HepG2 (cell line): ENCODE measurements around the gene ZNF846. TPM values are rescaled to one million over a fixed set of nuclear protein-coding genes. Genes with fewer than 3 reads are reported as not detected.
A peak's percentile ranks its signal among the peaks of the same experiment; 100 is the strongest.

ENCODE experiments used
- CREB1 ChIP-seq, 2 experiments: fragments of 450-650 bp in 1 of 2; IDR thresholded peaks; 2 replicates each; pipeline ENCODE4 v1.6.1; 2016 to 2017; ENCODE audit warnings: control low read depth in 1 of 2, mild to moderate bottlenecking in 1 of 2, missing compliant biosample characterization in 1 of 2, missing genetic modification characterization in 1 of 2
- FOXA1 ChIP-seq, 2 experiments: fragments of 450-650 bp in 1 of 2; sonication (generic) in 1 of 2; formaldehyde crosslinking in 1 of 2; IDR thresholded peaks; 2 replicates each; pipeline versions ENCODE4 v1.4.0 to v1.6.1; 2016 to 2020; ENCODE audit warnings: missing genetic modification reagents in 1 of 2
- FOXA3 ChIP-seq: IDR thresholded peaks from 2 replicates; pipeline ENCODE4 v1.6.1; 2016; ENCODE audit warnings: missing genetic modification reagents, missing compliant biosample characterization
- IKZF1 ChIP-seq: fragments of 450-650 bp; IDR thresholded peaks from 2 replicates; pipeline ENCODE4 v1.7.1; 2016
- KMT2A ChIP-seq: sonication (generic); formaldehyde crosslinking; IDR thresholded peaks from 2 replicates; pipeline ENCODE4 v1.4.0; 2020; ENCODE audit warnings: missing genetic modification reagents
- NFRKB ChIP-seq: fragments of 450-650 bp; IDR thresholded peaks from 2 replicates; pipeline ENCODE4 v1.6.1; 2017
- THAP11 ChIP-seq: IDR thresholded peaks from 2 replicates; pipeline ENCODE4 v1.6.1; 2016; ENCODE audit warnings: missing biosample characterization, missing genetic modification reagents
- ZNF329 ChIP-seq: sonication (generic); formaldehyde crosslinking; IDR thresholded peaks from 2 replicates; pipeline ENCODE4 v1.9.0; 2021; ENCODE audit warnings: low read depth, mild to moderate bottlenecking, missing genetic modification reagents
- ZNF672 ChIP-seq: sonication (generic); formaldehyde crosslinking; IDR thresholded peaks from 2 replicates; pipeline ENCODE4 v1.8.1; 2022; ENCODE audit warnings: missing genetic modification reagents
- ZNF747 ChIP-seq: sonication (generic); formaldehyde crosslinking; IDR thresholded peaks from 2 replicates; pipeline ENCODE4 v1.8.1; 2023; ENCODE audit warnings: missing genetic modification reagents, mild to moderate bottlenecking, borderline replicate concordance
- polyA plus RNA-seq, 8 experiments: library from polyadenylated mRNA; depleted of rRNA in 3 of 8; stranded (reverse) in 7 of 8; unstranded in 1 of 8; fragments of >200 nt; fragmentation: Illumina TruSeq in 4 of 8; extraction: Trizol in 4 of 8; gene quantifications; 2 replicates each; pipeline versions ENCODE4 v1.2.1 to v1.2.3, GENCODE V29; 2011 to 2016; ENCODE audit warnings: low read depth in 4 of 8, missing spikeins in 1 of 8, mixed read lengths in 1 of 8; ENCODE audit not compliant: insufficient read depth in 1 of 8
- total RNA-seq, 5 experiments: library from RNA; depleted of rRNA; stranded (reverse); fragments of >200 nt; fragmentation: Illumina TruSeq; extraction: Trizol; gene quantifications; 2 replicates each; pipeline ENCODE4 v1.2.3, GENCODE V29; 2016; ENCODE audit warnings: low read depth in 1 of 5
- TF ChIP-seq, protein P1 (sequence below), 2 experiments: sonication (generic) in 1 of 2; formaldehyde crosslinking in 1 of 2; IDR thresholded peaks; 2 replicates each; pipeline versions ENCODE4 v1.6.1 to v1.9.0; 2014 to 2022; ENCODE audit warnings: antibody characterized with exemption in 1 of 2, borderline replicate concordance in 1 of 2, inconsistent platforms in 1 of 2, low read depth in 1 of 2, missing genetic modification reagents in 1 of 2
- TF ChIP-seq, protein P2 (sequence below): sonication (generic); formaldehyde crosslinking; conservative IDR thresholded peaks from 2 replicates; pipeline ENCODE4 v1.8.1; 2023; ENCODE audit warnings: missing genetic modification reagents
- TF ChIP-seq, protein P3 (sequence below): sonication (generic); formaldehyde crosslinking; IDR thresholded peaks from 2 replicates; pipeline ENCODE4 v1.4.0; 2020; ENCODE audit warnings: mild to moderate bottlenecking, missing genetic modification reagents

ZNF846 gene
- total and polyA plus RNA-seq, 2 of the 13 experiments (the other 11 are each of a cell fraction or from before 2014, with no cell fraction given): 4.8 to 5.4 TPM

DNA sequence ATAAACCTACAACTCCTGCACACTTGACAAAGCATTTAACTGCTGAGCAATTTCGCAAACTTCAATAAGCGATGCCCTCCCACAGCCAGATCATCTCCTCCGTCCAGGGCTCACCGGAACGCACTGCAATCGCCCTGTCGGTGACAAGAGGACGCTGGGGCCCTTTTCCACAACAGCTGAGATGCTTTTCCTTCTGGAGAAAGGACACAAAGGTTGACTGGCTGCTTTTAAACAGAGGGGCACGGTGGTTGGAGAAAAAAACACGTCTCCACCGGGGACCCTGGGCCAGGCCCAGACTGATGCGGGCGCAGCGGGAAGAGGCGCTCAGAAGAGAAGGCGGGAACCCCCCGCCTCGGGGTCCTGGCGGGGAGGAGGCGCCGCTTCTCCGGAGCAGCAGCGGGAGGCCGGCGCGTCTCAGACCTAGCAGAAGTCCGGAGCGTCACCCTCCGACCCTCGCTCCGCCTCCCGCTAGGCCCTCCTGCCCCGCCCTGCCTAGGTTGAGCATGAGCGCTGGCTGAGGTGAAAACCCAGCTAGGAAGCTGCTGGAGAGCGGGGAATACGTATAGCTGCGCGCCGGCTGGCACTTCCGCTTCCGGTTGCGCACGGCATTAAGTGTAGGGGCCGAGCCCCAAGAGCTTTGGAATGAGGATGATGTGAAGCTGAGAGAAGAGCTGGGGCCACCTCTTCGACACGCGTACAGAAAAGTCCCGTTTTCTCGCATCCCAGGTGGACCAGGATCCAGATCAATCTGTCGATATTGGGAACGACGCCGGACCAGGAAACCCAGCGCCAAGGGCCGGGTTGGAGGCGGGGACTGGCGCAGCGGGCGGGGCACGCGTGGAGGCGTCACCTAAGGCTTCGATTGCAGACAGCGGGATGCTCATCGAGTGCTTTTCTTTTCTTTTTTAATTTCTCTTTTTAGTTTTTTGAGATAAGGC, at the start of gene ZNF846 (continued):
- TF ChIP-seq, protein P1, sequence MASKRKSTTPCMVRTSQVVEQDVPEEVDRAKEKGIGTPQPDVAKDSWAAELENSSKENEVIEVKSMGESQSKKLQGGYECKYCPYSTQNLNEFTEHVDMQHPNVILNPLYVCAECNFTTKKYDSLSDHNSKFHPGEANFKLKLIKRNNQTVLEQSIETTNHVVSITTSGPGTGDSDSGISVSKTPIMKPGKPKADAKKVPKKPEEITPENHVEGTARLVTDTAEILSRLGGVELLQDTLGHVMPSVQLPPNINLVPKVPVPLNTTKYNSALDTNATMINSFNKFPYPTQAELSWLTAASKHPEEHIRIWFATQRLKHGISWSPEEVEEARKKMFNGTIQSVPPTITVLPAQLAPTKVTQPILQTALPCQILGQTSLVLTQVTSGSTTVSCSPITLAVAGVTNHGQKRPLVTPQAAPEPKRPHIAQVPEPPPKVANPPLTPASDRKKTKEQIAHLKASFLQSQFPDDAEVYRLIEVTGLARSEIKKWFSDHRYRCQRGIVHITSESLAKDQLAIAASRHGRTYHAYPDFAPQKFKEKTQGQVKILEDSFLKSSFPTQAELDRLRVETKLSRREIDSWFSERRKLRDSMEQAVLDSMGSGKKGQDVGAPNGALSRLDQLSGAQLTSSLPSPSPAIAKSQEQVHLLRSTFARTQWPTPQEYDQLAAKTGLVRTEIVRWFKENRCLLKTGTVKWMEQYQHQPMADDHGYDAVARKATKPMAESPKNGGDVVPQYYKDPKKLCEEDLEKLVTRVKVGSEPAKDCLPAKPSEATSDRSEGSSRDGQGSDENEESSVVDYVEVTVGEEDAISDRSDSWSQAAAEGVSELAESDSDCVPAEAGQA (IDR thresholded peaks at IDR 0.05; ENCODE audit: low read depth): peak; percentile 90
- TF ChIP-seq, protein P1 (CRISPR knock-in tag; IDR thresholded peaks at IDR 0.05; ENCODE audit: borderline replicate concordance): no peak
- TF ChIP-seq KMT2A (CRISPR knock-in tag): peak; percentile 97
- TF ChIP-seq, protein P2, sequence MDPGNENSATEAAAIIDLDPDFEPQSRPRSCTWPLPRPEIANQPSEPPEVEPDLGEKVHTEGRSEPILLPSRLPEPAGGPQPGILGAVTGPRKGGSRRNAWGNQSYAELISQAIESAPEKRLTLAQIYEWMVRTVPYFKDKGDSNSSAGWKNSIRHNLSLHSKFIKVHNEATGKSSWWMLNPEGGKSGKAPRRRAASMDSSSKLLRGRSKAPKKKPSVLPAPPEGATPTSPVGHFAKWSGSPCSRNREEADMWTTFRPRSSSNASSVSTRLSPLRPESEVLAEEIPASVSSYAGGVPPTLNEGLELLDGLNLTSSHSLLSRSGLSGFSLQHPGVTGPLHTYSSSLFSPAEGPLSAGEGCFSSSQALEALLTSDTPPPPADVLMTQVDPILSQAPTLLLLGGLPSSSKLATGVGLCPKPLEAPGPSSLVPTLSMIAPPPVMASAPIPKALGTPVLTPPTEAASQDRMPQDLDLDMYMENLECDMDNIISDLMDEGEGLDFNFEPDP (CRISPR knock-in tag): no peak
- TF ChIP-seq ZNF672 (CRISPR knock-in tag): no peak
- TF ChIP-seq ZNF329: 0 out of 2 replicates have a peak, but pooled peaks have one; percentile 15
- TF ChIP-seq CREB1 (IDR thresholded peaks at IDR 0.05): peak; percentile 52
- peak; percentile 92 for TF ChIP-seq CREB1 (CRISPR knock-in tag; IDR thresholded peaks at IDR 0.05)
- peak; percentile 48; the same call in 1 of the 2 replicates for TF ChIP-seq FOXA3
- TF ChIP-seq ZNF747 (CRISPR knock-in tag): peak; percentile 92; the same call in 1 of the 2 replicates
- no peak for TF ChIP-seq FOXA1 (IDR thresholded peaks at IDR 0.05)
- peak; percentile 56 for TF ChIP-seq FOXA1 (CRISPR knock-in tag; IDR thresholded peaks at IDR 0.05)
- TF ChIP-seq IKZF1: no peak
- peak; percentile 95 for TF ChIP-seq THAP11
- TF ChIP-seq NFRKB: no peak
- TF ChIP-seq, protein P3, sequence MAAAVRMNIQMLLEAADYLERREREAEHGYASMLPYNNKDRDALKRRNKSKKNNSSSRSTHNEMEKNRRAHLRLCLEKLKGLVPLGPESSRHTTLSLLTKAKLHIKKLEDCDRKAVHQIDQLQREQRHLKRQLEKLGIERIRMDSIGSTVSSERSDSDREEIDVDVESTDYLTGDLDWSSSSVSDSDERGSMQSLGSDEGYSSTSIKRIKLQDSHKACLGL: peak; percentile 78
